Stimulated activated CD4-positive, alpha-beta T cell treated with anti-CD3 and anti-CD28 coated beads, Interleukin-15, amount 100 ng/mL, for 24 hours (primary cell): ENCODE results near the gene CCS.
"Not testable (repeated sequence)": the region's sequence is repeated elsewhere in the genome, so short reads cannot be mapped to it uniquely, and the experiment has no call there.

ENCODE experiments used
- DNase-seq: peaks from one replicate; pipeline ENCODE4 v3.0.0-alpha.2; 2020

The CCS gene

DNA sequence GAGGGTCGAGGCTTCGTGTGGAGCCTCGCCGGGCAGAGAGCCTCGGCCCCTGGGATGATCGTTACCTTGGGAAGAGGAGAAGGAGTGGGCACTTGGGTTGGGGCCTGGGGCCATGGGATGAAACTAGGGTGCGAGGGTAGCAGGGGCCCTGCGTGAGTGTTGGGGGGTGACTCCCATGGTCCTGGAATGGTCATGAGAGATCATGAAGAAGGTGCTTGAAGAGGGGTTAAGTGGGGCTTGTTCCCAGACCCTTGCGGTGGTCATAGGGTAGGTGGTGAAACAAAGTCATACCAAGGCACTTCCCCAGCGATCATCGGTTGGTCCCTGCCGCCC, 284 bp downstream of the CCS start:
- DNase-seq = no peak

DNA sequence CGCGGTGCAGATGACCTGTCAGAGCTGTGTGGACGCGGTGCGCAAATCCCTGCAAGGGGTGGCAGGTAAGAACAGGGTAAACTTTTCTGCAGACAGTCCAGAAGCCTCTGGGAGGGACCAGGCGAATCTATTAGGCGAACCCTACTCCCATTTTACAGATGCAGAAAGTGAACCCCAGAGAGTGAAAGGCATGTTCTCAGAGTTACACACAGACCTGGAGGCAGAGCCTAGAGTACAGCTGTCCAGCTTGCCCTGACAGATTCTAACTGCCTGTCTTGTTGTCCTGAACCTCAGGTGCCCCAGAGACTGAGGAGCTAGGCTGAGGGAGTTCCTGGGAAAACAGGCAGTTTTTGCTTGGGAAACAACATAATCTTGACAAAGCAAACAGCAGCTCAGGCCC, 665 bp downstream of the CCS start:
- no peak for DNase-seq

DNA sequence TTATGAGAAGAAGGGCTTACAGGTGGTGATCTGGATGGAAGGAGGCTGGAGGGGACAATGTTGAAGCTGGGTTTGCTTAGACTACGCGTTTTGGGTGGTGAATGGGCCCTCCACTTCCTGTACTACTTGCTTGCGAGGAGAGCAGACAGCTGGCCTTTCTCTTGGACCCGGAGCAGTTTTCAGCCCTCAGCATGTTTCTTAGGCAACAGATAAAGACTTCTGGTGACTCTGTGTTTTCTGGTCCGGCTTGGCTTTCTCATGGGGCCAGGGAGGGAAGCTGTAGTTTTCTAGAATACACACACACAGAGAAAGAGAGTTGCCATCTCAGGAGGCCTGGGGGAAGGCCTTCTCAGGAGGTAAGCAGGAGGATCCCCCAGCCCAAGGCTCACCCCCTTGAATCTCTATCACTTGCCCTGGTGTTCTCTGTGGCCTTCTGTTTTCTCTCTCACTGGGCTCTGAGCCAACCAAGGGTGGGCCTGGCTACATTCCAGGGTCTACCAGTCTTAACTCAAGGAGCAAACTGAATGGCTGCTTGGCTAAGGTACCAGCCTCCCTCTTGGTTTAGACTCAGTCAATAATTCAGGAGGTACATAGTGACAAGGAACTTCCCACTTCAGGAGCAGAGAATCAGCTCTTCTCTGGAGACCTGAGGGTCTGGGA, 2.4 kb downstream of the CCS start:
- no peak for DNase-seq

DNA sequence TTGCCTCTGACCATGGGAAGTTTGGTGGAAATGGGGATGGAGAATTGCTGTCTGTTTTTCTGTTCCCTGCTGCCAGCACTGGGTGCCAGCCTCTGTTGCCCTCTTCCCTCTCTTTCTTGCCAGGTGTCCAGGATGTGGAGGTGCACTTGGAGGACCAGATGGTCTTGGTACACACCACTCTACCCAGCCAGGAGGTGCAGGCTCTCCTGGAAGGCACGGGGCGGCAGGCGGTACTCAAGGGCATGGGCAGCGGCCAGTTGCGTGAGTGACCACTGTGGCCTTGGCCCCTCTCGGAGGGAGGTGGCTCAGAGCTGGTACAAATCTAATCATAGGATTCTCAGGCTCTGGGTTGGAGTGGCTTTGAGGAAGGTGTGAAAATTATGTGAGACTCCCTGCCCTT, 6.0 kb downstream of the CCS start:
- no peak for DNase-seq

DNA sequence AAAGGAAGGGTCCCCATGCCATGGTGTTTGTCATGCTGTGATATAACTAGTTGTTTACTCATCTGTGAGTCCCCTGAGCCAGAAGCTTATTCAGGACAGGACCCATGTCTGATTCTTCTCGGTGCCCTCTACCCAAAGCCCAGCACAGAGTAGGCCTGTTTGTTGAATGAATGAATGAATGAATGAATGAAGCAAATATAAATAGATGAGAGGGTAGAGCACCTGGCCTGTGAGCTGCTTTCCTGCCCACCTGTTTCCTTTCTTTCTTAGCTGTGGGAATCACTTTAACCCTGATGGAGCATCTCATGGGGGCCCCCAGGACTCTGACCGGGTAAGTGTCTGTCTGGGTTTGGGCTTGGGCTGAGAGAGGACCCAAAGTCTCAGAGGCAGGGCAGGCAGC, 7.2 kb downstream of the CCS start:
- DNase-seq = no peak

DNA sequence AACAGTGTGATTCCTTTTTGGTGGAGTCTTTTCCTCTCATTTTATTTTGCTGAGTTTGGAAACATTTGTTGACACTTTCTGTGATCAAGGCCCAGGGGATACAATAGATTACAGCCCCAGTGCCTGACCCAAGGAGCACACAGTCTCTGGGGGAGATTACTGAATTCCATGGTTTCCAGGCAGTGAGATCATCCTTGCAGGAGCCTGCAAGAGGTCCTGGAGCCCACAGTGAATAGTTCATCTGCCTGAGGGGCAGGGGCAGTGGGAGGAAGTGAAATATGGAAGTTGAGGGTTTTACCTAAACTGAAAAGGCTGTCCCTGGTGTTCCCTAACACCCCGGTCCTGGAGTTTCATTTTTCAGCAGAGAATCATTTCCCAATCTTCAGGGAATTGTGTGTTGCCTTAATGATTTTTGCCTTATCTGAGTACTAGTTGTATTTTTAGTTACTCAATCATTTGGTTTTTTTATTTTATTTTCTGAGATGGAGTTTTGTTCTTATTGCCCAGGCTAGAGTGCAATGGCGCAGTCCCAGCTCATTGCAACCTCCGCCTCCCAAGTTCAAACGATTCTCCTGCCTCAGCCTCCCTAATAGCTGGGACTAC, 7.7 kb downstream of the CCS start:
- no peak for DNase-seq

DNA sequence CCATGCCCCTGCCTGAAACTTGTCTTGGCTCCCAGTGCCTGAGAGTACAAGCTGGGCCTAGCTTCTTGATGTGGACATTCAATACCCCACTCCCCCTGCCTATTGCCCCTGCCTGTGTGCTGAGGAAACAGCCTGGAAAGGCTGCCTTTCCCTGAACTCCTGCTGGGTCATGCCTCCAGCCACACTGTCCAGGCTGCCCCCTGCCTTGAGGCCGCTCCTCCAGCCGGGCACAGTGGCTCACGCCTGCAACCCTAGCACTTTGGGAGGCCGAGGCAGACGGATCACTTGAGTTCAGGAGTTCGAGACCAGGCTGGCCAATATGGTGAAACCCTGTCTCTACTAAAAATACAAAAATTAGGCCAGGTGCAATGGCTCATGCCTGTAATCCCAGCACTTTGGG, 10.1 kb downstream of the CCS start:
- DNase-seq = no peak

DNA sequence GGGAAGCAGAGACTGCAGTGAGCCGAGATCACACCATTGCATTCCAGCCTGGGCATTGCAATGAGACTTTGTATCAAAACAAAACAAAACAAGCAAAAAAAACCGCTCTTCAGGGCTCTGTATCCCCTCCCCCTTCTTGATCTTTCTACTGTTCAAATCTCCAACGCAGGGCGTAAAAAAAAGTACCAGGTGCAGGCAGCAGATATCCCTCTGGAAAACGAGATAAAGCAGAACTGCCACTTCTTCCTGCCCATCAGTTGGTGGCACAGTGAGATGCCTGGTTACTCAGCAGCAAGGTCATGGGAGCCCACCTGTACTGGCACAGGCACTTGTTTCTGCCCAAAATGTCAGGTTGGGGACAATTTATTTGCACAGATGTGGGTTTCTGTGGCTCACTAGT, 11.2 kb downstream of the CCS start:
- no peak for DNase-seq

DNA sequence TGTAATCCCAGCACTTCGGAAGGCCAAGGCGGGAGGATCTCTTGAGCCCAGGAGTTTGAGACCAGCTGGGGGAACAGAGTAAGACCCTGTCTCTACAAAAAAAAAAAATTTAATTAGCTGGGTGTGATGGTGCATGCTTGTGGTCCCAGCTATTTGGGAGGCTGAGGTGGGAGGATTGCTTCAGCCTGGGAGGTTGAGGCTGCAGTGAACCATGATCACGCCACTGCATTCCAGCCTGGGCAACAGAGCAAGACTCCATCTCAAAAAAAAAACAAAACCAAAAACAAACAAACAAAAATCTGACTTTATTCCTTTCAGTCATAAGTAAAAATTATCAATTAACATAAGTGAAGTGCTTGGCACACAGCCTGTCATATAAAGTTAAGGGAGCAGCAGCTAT, 13.6 kb downstream of the CCS start:
- not testable (repeated sequence) for DNase-seq

DNA sequence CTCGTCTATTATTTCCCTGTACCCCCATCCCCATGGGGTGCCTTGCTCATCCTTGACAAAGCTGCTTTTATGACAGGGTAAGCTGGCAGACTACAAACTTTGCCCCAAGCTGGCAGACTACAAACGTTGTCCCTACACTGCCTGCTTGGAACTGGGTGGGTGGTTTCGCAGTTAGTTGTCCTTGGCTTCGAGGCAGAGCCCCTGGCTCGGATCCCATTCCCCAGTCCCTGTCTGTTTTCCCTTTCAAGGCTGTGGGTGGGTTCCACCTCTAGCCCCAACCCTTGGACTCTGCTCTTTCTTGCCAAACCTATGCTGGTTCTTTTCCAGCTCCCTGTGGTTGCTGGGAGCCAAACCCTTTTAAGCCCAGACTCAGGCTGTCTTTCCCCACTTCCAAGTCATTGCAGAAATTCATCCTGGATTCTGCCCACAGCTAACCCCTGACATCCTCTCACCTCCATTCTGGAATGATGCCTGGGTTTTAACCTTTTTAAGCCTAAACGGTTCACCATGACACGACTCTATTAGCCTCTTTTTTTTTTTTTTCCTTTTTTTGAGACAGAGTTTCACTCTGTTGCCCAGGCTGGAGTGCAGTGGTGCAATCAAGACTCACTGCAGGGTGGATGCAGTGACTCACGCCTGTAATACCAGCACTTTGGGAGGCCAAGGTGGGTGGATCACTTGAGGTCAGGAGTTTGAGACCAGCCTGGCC, 14.3 kb downstream of the CCS start:
- no peak for DNase-seq

DNA sequence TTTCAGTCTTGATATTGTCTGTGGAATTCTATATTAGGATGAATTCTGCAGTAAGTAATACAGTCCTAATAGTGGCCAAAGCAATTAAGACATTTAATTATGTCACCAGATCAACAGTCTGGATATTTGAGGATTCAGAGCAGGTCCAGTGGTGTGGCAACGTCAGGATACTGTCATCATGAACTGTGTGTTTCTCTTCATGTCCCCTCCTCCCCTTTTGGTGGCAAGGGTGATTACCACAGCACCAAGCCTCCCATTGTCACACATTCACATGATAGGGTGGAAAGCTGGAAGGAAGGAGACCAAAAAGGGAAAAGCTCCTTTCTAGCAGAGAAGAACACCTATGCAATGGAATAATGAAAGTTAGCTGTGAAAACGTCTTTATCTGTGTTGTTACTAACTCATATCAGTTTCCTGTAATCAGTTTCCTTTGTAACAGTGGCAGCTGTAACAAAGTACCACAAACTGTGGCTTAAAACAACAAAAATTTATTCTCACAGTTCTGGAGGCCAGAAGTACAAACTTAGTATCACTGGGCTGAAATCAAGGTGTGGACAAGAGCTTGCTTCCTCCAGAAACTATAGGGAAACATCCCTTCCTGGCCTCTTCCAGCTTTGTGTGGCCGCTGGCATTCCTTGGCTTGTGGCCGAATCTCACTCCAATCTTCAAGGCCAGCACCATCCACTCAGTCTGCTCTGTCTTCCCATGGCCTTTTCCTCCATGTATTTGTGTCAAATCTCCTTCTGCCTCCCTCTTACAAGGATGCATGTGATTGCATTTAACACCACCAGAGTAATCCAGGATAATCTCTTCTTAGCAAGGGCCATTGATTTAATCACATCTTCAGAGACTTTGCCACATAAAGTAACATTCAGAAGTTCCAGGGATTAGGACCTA, 17.0 kb downstream of the CCS start:
- no peak for DNase-seq

DNA sequence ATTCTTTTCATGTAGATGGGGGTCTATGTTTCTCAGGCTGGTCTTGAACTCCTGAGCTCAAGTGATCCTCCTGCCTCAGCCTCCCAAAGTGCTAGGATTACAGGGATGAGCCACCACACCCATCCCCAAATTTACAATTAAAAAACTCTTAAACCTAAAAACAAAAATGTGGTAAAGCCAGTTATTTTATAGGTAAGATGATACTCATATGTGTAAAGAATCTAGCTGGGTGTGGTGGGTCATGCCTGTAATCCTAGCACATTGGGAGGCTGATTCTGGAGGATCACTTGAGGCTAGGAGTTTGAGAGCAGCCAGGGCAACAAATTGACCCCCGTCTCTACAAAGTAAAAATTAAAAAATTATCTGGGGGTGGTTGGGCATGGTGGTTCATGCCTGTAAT, 19.5 kb downstream of the CCS start:
- DNase-seq = no peak

DNA sequence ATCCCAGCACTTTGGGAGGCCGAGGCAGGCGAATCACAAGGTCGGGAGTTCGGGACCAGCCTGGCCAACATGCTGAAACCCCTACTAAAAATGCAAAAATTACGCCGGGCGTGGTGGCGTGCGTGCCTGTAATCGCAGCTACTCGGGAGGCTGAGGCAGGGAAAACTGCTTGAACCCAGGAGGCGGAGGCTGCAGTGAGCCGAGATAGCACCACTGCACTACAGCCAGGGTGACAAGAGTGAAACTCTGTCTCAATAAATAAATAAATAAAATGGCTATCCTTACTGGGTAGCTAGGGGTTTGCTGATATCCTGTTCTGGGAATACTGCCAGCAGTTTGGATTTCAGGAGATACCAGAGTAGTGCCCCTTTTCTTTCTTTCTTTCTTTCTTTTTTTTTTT, 21.1 kb downstream of the CCS start:
- no peak for DNase-seq

DNA sequence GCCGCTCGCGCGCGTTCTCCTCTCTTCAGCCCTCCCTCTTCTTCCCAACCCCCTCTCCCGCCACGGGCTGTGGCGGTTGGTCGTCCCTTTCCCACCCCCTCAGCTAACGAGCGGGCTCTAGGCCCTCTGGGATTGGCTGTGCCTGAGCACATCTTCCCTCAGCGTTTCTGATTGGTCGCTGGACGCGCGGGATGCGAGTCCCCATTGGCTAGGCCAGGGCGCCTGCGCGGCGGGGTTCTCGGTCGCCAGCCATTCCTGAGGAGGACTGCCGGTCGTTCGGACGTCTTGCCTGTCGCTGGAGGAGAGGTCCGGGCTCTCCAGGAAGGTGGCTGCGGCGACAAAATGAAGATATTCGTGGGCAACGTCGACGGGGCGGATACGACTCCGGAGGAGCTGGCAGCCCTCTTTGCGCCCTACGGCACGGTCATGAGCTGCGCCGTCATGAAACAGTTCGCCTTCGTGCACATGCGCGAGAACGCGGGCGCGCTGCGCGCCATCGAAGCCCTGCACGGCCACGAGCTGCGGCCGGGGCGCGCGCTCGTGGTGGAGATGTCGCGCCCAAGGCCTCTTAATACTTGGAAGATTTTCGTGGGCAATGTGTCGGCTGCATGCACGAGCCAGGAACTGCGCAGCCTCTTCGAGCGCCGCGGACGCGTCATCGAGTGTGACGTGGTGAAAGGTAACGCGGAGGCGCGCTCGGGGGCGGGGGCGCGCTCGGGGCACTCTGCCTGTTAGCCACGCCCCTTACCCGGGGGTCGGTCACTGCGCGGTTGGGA, 23.6 kb downstream of the CCS start, which contains the start of gene RBM14:
TSS of gene RBM14 (plus strand) at position 252 of the 776 bp plus-strand sequence. CDS start at position 343, 91 bp downstream.
- DNase-seq = peak; percentile 99

DNA sequence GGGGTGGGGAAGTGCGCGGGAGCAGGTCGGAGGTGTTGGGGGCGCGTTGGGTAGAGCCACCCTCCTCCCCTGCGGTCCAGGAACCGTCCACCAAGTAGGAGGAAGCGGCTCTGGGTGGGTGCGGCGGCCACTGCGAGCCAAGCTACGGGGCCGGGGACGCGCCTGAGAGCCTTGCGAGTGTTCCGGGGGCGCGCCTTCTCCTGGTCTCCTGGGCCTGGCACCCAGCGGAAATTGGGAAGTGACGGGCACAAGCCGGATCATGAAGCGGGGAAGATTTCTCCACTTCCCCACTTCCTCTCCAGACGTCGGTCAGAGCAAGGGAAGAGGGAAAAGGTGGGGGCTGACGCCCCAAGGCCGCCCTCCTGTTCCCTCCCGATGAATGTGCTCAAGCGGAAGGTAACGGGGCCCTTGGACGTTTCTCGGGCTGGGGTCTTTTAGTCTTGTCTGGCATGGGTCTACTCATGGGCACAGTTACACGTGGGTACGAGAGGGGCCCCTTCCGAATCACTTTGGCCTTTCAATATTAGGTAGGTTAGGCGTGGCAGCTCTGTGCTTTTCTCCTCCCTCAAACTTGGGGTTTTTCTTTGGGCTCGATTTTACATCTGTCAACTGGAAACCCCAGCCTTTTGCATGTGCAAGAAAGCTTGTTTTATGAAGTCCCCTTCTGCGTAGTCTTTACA, 24.3 kb downstream of the CCS start:
- peak; percentile 28 for DNase-seq

DNA sequence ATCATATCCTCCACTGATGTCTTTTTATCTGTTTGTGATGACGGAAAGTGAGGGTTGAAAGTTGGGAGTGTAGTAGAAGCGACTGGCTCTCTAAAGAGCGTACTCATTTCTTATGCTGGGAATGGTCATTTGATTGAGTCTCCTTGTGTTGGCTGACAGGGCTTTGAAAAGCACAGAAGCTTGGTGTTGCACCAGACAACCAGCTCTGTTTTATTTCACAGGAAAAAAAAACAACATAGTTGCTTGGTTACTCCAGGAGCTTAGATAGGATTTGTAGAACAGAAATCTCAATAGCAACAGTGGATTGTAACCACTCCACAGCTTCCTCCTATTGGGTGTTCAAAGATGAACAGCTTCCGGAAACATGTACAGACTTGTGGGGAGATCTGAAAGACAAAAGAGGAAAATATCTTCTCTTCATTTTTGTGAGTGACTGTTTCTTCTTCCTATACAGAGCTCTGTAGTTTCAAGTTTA, 26.1 kb downstream of the CCS start:
- no peak for DNase-seq

DNA sequence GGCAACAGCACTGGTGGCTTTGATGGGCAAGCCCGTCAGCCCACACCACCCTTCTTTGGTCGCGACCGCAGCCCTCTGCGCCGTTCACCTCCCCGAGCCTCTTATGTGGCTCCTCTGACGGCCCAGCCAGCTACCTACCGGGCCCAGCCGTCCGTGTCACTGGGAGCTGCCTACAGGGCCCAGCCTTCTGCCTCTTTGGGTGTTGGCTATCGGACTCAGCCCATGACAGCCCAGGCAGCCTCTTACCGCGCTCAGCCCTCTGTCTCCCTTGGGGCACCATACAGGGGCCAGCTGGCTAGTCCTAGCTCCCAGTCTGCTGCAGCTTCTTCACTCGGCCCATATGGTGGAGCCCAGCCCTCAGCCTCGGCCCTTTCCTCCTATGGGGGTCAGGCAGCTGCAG, 31.5 kb downstream of the CCS start:
- DNase-seq = no peak

DNA sequence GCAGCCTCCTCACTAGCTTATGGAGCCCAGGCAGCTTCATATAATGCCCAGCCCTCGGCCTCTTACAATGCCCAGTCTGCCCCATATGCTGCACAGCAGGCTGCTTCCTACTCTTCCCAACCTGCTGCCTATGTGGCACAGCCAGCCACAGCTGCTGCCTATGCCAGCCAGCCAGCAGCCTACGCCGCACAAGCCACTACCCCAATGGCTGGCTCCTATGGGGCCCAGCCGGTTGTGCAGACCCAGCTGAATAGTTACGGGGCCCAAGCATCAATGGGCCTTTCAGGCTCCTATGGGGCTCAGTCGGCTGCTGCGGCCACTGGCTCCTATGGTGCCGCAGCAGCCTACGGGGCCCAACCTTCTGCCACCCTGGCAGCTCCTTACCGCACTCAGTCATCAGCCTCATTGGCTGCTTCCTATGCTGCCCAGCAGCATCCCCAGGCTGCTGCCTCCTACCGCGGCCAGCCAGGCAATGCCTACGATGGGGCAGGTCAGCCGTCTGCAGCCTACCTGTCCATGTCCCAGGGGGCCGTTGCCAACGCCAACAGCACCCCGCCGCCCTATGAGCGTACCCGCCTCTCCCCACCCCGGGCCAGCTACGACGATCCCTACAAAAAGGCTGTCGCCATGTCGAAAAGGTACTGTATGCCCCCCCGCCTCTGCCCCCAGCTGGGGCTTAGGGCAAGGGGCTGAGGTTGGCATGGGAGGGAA, 32.2 kb downstream of the CCS start:
- no peak for DNase-seq

DNA sequence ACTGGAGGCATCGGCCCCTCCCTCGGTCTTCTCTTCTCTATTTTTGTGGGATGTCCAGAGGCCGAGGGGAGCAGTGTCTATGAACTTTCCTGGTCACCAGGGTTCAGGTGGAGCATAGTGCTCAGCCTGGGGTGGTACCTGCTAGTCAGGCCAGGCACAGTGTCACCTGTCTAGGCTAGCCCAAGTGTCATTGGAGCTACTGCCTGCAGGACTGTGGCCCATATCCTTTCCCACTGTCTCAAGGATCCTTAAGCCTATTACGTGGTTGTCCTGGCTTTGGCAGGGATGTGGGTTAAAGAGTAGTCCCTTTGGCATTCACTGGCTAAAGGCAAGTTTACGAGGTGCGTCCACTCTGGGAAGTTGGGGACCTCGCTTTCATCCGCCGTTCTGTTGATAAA, 32.8 kb downstream of the CCS start:
- no peak for DNase-seq

DNA sequence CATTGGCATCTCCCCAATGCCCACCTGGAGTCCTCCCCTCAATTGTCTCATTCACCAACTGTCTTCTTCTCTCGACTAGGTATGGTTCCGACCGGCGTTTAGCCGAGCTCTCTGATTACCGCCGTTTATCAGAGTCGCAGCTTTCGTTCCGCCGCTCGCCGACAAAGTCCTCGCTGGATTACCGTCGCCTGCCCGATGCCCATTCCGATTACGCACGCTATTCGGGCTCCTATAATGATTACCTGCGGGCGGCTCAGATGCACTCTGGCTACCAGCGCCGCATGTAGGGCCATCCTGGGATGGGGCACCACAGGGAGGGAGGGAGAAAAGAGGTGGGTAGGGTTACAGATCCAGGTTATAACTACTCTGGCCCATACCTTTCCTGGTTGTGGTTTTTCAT, 33.4 kb downstream of the CCS start:
- DNase-seq = no peak

DNA sequence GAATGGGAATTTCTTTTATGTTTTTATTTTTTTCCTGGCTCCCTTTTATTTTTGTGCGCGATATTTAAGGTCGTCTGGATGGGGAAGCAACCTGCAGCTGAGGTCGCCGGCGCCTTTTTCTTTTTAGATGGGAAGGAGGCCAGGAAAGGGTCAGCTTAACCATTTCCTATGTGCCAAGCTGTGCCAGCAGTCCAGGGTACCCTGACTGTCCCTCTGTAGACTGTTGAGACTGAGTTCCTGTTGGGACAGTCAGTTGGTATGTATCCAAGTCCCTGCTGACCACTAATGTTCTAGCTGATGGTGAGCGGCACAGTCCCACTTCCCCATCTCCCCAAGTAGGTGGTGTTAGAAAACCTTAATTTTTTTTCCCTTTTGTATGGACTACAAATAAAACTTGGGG, 33.9 kb downstream of the CCS start:
- DNase-seq = no peak
